GM18867 (cell line): ENCODE data around the gene OXTR.

ENCODE experiments used
- ATAC-seq: cut with Tn5 transposase; IDR thresholded peaks from one replicate; pipeline ENCODE4 v1.9.1; 2021; ENCODE audit warnings: mild to moderate bottlenecking, moderate library complexity; ENCODE audit not compliant: unreplicated experiment

Gene OXTR

GRCh38 chr3:8767667-8768363 lies 1.6 kb downstream of the OXTR start:
- ATAC-seq: peak; percentile 50

GRCh38 chr3:8767256-8767666 lies 2.2 kb downstream of the OXTR start:
- ATAC-seq: no peak

- ATAC-seq: no peak
These were observed 3.3 kb downstream of the OXTR start for GRCh38 chr3:8766148-8766547.

- no peak for ATAC-seq
These were observed 3.9 kb downstream of the OXTR start for GRCh38 chr3:8765528-8765927.

- ATAC-seq: no peak
These were observed 4.9 kb downstream of the OXTR start for GRCh38 chr3:8764528-8764927.

- ATAC-seq: no peak
These were observed 6.6 kb downstream of the OXTR start for GRCh38 chr3:8762607-8763377.

GRCh38 chr3:8761866-8762265 lies 7.5 kb downstream of the OXTR start:
- no peak for ATAC-seq

- ATAC-seq: no peak
These were observed 8.9 kb downstream of the OXTR start for GRCh38 chr3:8760506-8760905.

GRCh38 chr3:8760091-8760490 lies 9.3 kb downstream of the OXTR start:
- ATAC-seq: no peak

- ATAC-seq: no peak
These were observed 10.2 kb downstream of the OXTR start for GRCh38 chr3:8759038-8759707.

- ATAC-seq: peak; percentile 48
These were observed 11.6 kb downstream of the OXTR start for GRCh38 chr3:8757551-8758518.

- ATAC-seq: no peak
These were observed 12.7 kb downstream of the OXTR start for GRCh38 chr3:8756671-8757070.

- ATAC-seq: no peak
These were observed 13.7 kb downstream of the OXTR start for GRCh38 chr3:8755564-8756237.

- no peak for ATAC-seq
These were observed 14.3 kb downstream of the OXTR start for GRCh38 chr3:8755097-8755496.

- ATAC-seq: no peak
These were observed 16.6 kb downstream of the OXTR start for GRCh38 chr3:8752832-8753231.

GRCh38 chr3:8749316-8749715 lies 20.1 kb downstream of the OXTR start:
- ATAC-seq: no peak

GRCh38 chr3:8746780-8747345 lies 22.6 kb downstream of the OXTR start:
- ATAC-seq: no peak

GRCh38 chr3:8745619-8746370 lies 23.6 kb downstream of the OXTR start:
- no peak for ATAC-seq

- ATAC-seq: no peak
These were observed 25.5 kb downstream of the OXTR start for GRCh38 chr3:8743911-8744310.
